Measurements from ENCODE around the gene NECTIN1. TPM values are rescaled to one million over a fixed set of nuclear protein-coding genes. Genes with fewer than 3 reads are reported as not detected.

NECTIN1 gene
- total and polyA plus RNA-seq, 2 donors (not counting 3 experiments of a cell fraction or from before 2014, with no cell fraction given) = 10.8 to 23.6 TPM

DNA sequence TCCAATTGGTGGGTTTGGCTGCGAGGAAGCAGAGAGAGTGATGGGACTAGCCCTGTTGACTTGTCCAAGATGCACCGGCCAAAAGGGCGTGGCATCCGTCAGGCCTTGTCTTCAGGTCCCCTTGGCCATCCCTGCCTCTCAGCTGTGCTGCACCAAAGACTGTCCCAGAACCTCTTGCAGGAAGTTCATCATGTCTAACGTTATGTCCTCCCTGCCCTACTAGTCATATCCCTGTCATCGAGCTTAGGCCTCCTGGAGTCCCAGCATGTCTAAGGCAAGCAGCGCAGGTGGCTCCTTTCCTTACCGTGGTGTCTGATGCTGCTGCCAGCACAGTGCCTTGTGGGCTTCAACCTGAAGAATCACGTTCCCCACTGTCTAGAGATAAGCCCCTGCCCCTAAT lies 51.2 kb downstream of the NECTIN1 start:
- Histone ChIP-seq H3K9ac (replicated peaks; ENCODE audit: extremely low read depth, insufficient read depth, low read length) (no peak overlapping the region), H3K27ac (ENCODE audit: insufficient read depth, low read depth, low read length) (no peak overlapping the region), H3K4me2 (ENCODE audit: insufficient read depth, low read length) (no peak overlapping the region), H3K4me3 (replicated peaks in 1 of 3; ENCODE audit: insufficient read depth in 1 of 3, low read depth in 1 of 3, low read length in 3 of 3) (no peak overlapping the region), H4K20me1 (replicated peaks; ENCODE audit: control insufficient read depth, extremely low read depth, insufficient read depth, low read length) (no peaks in the 10 kb centered on the region), H3K9me1 (replicated peaks; ENCODE audit: control insufficient read depth, extremely low read depth, insufficient read depth, low read length) (no peaks in the 10 kb centered on the region), H2AFZ (ENCODE audit: low read depth, low read length) (no peak overlapping the region), H3K36me3 (ENCODE audit: control insufficient read depth in 2 of 2, extremely low read depth in 1 of 2, insufficient read depth in 2 of 2, low read length in 2 of 2) (peaks cover 0 to 3% of the 10 kb centered on the region in 2 experiments), H3K9me3 (replicated peaks; ENCODE audit: control insufficient read depth, insufficient read depth, low read length) (no peaks in the 10 kb centered on the region), H3K27me3 (ENCODE audit: control insufficient read depth in 2 of 2, insufficient read depth in 2 of 2, low read length in 2 of 2) (no peaks in the 10 kb centered on the region), H3K4me1 (ENCODE audit: control insufficient read depth, extremely low read depth, insufficient read depth, low read length) (peaks cover 13% of the 10 kb centered on the region), H3K79me2 (ENCODE audit: control insufficient read depth, insufficient read depth, low read length) (no peaks in the 10 kb centered on the region)
- ChIA-PET POLR2A (no interaction called here), CTCF (no interaction called here)
- BruUV-seq (replicated peaks) = no TSS peak
- TF ChIP-seq, protein P1, sequence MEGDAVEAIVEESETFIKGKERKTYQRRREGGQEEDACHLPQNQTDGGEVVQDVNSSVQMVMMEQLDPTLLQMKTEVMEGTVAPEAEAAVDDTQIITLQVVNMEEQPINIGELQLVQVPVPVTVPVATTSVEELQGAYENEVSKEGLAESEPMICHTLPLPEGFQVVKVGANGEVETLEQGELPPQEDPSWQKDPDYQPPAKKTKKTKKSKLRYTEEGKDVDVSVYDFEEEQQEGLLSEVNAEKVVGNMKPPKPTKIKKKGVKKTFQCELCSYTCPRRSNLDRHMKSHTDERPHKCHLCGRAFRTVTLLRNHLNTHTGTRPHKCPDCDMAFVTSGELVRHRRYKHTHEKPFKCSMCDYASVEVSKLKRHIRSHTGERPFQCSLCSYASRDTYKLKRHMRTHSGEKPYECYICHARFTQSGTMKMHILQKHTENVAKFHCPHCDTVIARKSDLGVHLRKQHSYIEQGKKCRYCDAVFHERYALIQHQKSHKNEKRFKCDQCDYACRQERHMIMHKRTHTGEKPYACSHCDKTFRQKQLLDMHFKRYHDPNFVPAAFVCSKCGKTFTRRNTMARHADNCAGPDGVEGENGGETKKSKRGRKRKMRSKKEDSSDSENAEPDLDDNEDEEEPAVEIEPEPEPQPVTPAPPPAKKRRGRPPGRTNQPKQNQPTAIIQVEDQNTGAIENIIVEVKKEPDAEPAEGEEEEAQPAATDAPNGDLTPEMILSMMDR (IDR thresholded peaks at IDR 0.05; ENCODE audit: extremely low read depth in 1 of 2, insufficient read depth in 1 of 2, low read depth in 1 of 2, low read length in 2 of 2) = no peak
- TF ChIP-seq, protein P2, sequence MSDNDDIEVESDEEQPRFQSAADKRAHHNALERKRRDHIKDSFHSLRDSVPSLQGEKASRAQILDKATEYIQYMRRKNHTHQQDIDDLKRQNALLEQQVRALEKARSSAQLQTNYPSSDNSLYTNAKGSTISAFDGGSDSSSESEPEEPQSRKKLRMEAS (IDR thresholded peaks at IDR 0.05; ENCODE audit: insufficient read depth, insufficient read length) = no peak
- TF ChIP-seq GATA2 (IDR thresholded peaks at IDR 0.05; ENCODE audit: insufficient read depth, insufficient read length, low read depth, low read length) = no peak
- DNase-seq (ENCODE audit: low read depth, low spot score) = no peak
- intact Hi-C loops (cut with micrococcal nuclease) = no loop called here
- dilution Hi-C loops (cut with MboI; ENCODE audit: extremely low pct_ligation_motif_present, low sequenced_read_pairs) = no loop called here
- FAIRE-seq = no peak

DNA sequence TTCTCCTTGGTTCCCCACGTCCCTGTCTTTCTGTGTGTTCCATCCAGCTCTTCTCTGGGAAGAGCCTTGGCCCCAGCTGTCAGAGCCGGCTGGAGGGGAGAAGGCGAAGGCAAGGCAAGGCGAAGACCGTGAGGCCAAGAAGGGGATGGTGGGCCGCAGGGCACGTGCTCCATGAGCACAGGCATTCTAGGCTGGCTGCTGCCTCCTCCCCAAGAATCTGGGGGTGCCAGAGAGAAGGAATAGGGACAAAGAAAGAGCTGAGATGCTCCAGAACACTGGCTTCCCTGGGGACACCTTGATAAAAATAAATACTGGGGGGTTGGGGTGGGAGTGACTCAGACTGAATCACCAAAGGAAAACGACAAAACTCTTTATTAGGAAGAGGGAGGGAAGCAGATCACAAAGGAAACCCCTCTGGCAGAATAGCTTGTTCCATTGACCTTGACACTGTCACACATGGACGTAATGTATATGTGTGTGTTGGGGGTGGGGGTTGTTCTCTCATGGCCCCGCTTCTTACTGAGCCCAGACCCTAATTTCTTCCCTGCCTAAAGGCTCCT lies 52.5 kb downstream of the NECTIN1 start:
- Histone ChIP-seq H3K4me3 (replicated peaks in 1 of 3; ENCODE audit: insufficient read depth in 1 of 3, low read depth in 1 of 3, low read length in 3 of 3) (no peak overlapping the region), H3K27ac (ENCODE audit: insufficient read depth, low read depth, low read length) (peak overlapping the region; percentile 8), H3K9ac (replicated peaks; ENCODE audit: extremely low read depth, insufficient read depth, low read length) (no peak overlapping the region), H3K36me3 (ENCODE audit: control insufficient read depth in 2 of 2, extremely low read depth in 1 of 2, insufficient read depth in 2 of 2, low read length in 2 of 2) (peaks cover 0 to 3% of the 10 kb centered on the region in 2 experiments), H3K27me3 (ENCODE audit: control insufficient read depth in 2 of 2, insufficient read depth in 2 of 2, low read length in 2 of 2) (no peaks in the 10 kb centered on the region), H3K9me1 (replicated peaks; ENCODE audit: control insufficient read depth, extremely low read depth, insufficient read depth, low read length) (no peaks in the 10 kb centered on the region), H3K4me1 (ENCODE audit: control insufficient read depth, extremely low read depth, insufficient read depth, low read length) (peaks cover 19% of the 10 kb centered on the region), H3K4me2 (ENCODE audit: insufficient read depth, low read length) (no peak overlapping the region), H2AFZ (ENCODE audit: low read depth, low read length) (no peak overlapping the region), H3K79me2 (ENCODE audit: control insufficient read depth, insufficient read depth, low read length) (no peaks in the 10 kb centered on the region), H3K9me3 (replicated peaks; ENCODE audit: control insufficient read depth, insufficient read depth, low read length) (no peaks in the 10 kb centered on the region), H4K20me1 (replicated peaks; ENCODE audit: control insufficient read depth, extremely low read depth, insufficient read depth, low read length) (no peaks in the 10 kb centered on the region)
- POLR2A ChIA-PET = interaction anchor here (1.4 kb wide), 1 partner anchor 53 kb away, joined by 3 read pairs; the partner anchor contains the start of gene NECTIN1
- DNase-seq (ENCODE audit: low read depth, low spot score) (peak; percentile 58), FAIRE-seq (peak; percentile 80)
- intact Hi-C loops (cut with micrococcal nuclease) (loop anchor here (1.0 kb wide), 1 partner anchor 8 kb away; no protein-coding TSS in a partner anchor), dilution Hi-C loops (cut with MboI; ENCODE audit: extremely low pct_ligation_motif_present, low sequenced_read_pairs) (no loop called here)
- TF ChIP-seq JUN (IDR thresholded peaks at IDR 0.05; ENCODE audit: borderline replicate concordance, insufficient read depth, insufficient read length, low read depth) (peak; percentile 80), FOS (IDR thresholded peaks at IDR 0.05; ENCODE audit: borderline replicate concordance, insufficient read depth, low read length) (peak; percentile 97), POLR2AphosphoS5 (IDR thresholded peaks at IDR 0.05; ENCODE audit: insufficient read depth, low read depth, low read length) (peak; percentile 61), POLR2A (IDR thresholded peaks at IDR 0.05; ENCODE audit: low read depth, low read length) (no peak), EZH2 (IDR thresholded peaks at IDR 0.05; ENCODE audit: borderline replicate concordance, low read depth, low read length, severe bottlenecking) (no peak), GATA2 (IDR thresholded peaks at IDR 0.05; ENCODE audit: insufficient read depth, insufficient read length, low read depth, low read length) (no peak)
- no TSS peak for BruUV-seq (replicated peaks)
- CTCF ChIA-PET = interaction anchor here (0.7 to 4.3 kb wide), 6 partner anchors 15 to 432 kb away, joined by 3 to 47 read pairs (median 4); partner anchors contain the start of gene NECTIN1

All from endothelial cell of umbilical vein (primary cell).